GM18909 (cell line): ENCODE measurements around the gene MBD5.

ENCODE experiments used
- ATAC-seq: cut with Tn5 transposase; IDR thresholded peaks from one replicate; pipeline ENCODE4 v1.9.1; 2021; ENCODE audit warnings: mild to moderate bottlenecking; ENCODE audit not compliant: unreplicated experiment, poor library complexity

The MBD5 gene

GRCh38 chr2:148201075-148202004 is 180.4 kb downstream of the MBD5 start:
- ATAC-seq: no peak

- no peak for ATAC-seq
Observed at GRCh38 chr2:148202237-148202636, 181.3 kb downstream of the MBD5 start.

- ATAC-seq: no peak
Observed at GRCh38 chr2:148207111-148207510, 186.2 kb downstream of the MBD5 start.

DNA sequence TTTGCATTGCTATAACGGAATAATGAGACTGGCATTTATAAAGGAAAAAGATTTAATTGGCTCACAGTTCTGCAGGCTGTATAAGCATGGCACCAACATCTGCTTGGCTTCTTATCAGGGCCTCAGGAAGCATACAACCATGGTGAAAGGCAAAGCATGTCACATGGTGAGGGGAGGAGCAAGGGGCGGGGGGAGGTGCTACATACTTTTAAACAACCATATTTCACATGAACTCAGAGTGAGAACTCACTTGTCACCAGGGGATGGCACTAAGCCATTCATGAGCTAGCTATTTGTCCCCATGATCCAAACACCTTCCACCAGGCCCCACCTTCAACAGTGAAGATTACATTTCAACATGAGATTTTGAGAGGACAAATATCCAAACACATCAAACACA is 188.7 kb downstream of the MBD5 start:
- ATAC-seq: no peak

DNA sequence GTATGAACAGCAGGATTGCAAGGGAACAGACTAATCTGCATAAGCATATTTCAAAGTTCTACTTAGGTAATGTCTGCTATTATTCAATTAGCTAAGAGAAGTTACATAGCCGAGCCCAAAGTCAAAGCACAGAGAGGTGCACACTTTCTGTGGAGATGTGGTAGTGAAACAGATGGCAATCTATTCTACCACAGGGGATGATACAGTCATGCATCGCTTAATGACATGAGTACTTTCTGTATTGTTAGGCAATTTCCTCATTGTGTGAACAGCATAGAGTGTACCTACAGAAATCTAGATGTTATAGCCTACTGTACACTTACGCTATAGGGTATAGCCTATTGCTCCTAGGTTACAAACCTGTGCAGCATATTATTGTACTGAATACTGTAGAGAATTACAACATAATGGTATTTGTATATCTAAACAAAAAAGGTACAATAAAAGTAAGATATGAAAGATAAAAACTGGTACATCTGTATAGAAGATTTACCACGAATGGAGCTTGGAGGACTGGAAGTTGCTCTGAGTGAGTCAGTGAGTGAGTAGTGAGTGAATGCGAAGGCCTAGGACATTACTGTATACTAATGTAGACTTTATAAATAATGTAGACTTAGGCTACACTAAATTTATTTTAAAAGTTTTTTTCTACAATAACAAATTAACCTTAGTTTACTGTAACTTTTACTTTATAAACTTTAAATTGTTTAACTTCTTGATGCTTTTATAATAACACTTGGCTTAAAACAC is 197.6 kb downstream of the MBD5 start:
- no peak for ATAC-seq

GRCh38 chr2:148221166-148221565 is 200.3 kb downstream of the MBD5 start:
- ATAC-seq: no peak

GRCh38 chr2:148221926-148222325 is 201.0 kb downstream of the MBD5 start:
- ATAC-seq: no peak

DNA sequence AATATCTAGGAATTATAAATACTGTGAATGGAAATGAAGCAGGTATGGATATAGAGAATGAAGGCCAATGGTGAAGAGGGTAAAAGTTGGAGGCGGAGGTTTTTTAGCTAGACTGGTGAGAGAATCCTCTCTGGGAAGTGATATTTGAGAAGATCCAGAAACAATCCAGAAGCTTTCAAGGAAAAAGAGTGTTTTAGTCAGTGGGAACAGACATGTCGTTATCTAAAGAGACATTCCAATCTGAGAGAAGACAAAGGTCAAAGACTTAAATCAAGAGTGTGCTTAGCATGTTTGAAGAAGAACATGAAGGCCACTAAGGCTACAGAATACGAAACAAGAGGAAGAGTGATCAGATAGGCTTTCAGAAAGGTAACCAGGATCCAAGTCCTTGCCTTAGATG is 211.0 kb downstream of the MBD5 start:
- no peak for ATAC-seq

GRCh38 chr2:148234143-148234542 is 213.3 kb downstream of the MBD5 start:
- ATAC-seq: no peak

DNA sequence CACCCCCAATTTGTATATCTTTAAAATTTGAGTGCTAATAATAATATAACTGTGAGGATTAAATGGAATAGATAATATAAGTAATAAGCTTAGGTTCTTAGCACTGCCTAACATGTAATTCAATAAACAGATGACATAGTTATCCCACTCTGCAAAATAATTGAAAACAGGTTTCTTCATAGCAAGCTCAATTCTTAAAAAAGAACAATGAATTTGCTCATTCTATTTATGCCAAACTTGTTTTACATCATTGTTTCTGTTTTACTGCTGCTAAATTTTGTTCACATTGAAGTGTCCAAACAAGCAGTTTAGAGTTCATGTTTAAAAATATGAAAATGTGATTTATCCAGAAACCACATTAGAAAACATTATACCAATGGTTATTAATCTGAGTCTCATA is 217.0 kb downstream of the MBD5 start:
- ATAC-seq: no peak

DNA sequence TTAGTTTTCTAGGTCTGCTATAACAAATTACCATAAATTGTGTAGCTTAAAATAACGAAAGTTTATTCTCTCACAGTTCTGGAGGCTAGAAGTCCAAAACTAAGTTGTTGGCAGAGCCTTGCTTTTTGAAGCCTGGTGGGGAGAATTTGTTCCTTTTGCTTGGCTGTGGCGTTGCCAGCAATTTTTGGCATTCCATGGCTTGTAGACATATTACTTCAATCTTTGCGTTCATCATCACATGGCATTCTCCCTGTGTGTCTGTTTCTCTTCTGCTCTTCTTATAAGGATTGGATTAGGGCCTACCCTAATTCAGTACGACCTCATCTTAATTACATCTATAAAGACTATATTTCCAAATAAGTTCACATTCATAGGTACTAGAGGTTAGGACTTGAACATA is 217.7 kb downstream of the MBD5 start:
- no peak for ATAC-seq

- no peak for ATAC-seq
Observed at GRCh38 chr2:148240838-148241237, 219.9 kb downstream of the MBD5 start.

DNA sequence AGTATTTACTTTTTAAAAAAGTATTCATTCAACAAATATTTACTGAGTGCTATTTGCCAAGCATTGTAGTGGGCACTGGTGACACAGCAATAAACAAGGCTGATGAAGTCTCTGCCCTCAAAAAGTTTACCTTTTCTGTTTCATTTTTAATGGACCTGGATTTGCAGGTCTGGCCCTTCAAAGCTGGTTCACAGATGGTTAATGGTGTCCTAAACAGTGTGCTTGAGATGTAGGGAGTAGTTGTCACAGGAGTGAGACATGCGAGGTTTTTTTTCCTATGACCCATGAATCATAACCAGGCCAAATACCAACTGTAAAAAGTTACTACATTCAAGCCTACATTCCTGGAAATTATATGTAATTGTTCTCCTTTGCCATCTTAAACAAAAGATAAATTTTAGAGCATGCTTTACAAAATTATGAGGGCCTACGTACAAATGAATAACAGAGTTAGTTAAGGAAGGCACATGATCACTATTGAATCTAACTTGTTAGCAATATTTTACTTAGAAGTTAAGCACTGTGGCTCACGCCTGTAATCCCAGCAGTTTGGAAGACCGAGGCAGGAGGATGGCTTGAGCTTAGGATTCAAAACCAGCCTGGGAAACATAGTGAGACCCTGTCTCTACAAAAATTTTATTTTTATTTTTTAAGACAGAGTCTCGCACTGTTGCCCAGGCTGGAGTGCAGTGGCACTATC is 223.9 kb downstream of the MBD5 start:
- ATAC-seq: no peak

DNA sequence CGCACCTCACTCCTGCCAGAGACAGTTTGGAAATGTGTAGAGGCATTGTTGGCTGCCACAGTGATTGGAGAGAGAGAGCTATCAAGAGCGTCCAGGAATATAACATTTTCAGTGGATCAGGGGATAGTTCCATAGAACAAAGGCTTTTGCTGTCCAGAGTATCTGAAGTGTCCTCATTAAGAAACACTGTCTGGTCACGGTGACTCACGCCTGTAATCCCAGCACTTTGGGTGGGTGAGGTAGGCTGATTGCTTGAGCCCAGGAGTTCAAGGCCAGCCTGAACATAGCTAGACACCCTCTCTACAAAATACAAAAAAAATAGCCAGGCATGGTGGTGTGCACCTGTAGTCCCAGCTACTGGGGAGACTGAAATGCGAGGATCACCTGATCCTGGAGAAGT is 231.1 kb downstream of the MBD5 start:
- ATAC-seq: no peak

GRCh38 chr2:148252646-148253045 is 231.8 kb downstream of the MBD5 start:
- no peak for ATAC-seq

DNA sequence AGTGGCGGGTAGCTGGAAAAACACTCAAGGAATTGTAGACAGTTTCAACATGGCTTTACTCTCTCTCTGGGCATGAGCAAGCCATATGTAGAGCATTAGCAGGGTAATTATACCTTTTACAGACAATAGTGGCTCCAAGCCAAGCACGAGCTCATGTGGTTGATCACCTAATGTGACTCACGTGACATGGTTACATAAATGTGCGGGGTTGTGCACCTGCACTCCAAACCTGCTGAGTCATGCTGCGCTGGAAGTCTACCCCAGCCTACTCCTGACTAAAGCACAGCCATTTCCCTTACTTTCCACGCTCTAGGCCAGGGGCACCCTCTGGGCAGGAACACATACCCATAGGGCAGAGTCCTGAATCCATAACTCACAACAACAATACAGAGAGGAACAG is 232.8 kb downstream of the MBD5 start:
- no peak for ATAC-seq

DNA sequence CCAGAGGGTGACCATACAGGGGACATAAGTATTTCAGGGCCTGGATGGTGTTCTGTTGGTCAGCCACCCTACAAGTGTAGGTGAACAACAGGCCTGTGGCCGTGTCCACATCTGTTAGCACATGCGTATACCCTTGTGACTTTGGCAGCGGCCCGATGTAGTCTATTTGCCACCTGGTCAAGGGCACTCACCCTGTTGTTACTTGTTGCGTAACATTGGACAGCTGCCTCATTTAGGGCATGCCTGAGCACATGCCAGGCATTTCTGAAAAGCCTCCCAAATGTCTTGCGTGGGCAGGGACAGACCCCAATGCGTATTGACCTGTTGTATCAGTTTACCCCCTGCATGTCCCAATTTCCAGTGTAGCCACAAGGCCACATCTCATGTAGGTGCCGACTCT is 235.0 kb downstream of the MBD5 start:
- no peak for ATAC-seq

- ATAC-seq: no peak
Observed at GRCh38 chr2:148257276-148257675, 236.4 kb downstream of the MBD5 start.

DNA sequence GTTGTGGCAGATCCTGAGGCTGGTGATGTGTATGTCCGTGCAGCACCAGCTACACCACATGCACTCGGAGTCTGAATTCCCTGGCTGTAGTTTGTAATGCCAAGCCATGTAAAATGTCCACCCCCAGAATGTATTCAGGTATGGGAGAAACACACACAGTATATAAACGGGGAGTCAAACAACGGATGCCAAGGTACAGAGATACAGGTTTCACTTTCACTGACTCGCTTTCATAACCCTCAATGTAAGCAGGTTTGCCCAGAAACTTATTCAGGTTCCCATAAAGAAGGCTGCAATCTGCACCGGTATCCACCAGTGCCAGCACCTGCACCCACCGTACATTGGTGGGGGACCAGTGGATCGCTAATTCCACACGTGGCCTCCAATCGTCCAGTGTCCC is 237.2 kb downstream of the MBD5 start:
- no peak for ATAC-seq

- no peak for ATAC-seq
Observed at GRCh38 chr2:148259674-148260073, 238.8 kb downstream of the MBD5 start.

- ATAC-seq: no peak
Observed at GRCh38 chr2:148263890-148264289, 243.0 kb downstream of the MBD5 start.
